HG02973 (cell line): ENCODE measurements around the gene ROBO1.
"Not testable (repeated sequence)": the region's sequence is repeated elsewhere in the genome, so short reads cannot be mapped to it uniquely, and the experiment has no call there.

ENCODE experiments used
- ATAC-seq: cut with Tn5 transposase; IDR thresholded peaks from one replicate; pipeline ENCODE4 v1.9.1; 2021; ENCODE audit warnings: moderate library complexity; ENCODE audit not compliant: unreplicated experiment

ROBO1 gene

DNA sequence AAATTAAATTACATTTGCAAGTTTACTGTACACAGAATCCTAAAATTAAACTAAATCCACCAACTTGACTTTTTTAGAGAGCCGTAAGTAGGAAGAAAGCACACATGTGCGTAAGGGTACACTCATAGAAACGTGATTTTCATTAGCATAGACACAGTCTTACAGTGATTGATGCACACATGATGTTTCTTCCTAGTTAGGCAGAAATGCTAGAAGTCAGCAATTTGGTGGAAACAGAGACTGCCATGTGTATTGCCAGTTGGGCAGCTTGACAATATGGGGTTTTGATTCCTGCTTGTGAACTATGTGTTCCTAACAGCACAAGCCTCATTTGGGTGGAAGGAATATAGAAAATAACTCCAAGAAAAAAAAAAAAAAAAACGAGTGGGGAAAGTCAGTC, 878.5 kb downstream of the ROBO1 start:
- no peak for ATAC-seq

DNA sequence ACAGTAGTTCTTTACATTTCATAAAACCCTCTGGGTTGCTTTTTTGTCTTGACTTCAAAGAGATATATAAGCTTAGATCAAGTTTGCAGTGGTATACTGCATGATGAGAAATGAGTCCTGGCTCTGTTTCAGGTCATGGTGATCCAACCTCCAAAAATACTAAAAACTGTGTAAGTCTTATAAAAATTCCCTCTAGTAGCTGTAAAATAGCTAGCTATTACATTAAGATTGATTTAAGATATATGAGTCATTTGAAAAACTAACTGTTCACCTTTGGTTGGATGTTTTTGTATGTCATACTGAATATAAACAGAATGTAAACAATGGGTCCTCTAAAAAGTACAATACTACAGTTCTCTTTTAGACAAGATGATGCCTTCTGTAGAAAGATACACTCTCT, 879.2 kb downstream of the ROBO1 start:
- no peak for ATAC-seq

DNA sequence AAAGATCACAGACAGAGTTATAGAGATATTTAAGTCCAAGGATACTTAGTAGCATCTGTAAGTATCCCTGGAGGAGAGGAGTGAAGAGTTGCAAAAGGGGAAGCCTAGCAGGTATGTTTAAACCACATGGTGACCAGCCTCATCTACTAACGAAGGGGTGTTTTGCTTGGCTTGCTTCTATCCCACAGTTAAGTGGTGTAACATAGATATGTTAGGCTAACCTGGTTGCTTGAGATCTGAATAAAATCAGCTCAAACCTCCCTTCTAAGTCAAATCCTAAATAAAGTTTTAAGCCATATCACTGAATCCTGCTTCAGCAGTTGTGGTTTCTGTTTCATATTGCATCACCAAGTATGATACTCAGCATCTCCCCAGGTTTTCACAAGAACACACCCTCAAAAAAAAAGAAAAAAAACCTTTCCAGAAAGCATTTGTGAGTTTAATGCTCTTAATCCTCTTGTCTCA, 880.2 kb downstream of the ROBO1 start:
- no peak for ATAC-seq

DNA sequence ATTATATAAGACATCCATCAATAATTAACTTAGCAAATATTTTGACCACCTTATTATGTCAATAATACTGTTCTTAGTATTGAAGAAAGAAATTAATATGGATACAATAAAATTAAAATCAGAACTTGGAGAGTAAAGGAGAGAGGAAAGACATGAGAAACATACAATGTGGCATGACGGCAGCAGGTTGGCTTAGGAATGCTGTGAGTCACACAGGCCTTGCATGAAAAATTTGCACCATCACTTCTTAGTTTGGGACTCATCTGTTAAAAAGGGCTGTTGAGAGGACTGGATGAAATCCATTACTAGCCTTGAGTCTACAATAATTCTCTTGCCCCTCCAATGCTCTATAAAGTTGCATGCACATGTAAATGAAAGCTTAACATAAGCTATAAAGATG, 880.8 kb downstream of the ROBO1 start:
- no peak for ATAC-seq

DNA sequence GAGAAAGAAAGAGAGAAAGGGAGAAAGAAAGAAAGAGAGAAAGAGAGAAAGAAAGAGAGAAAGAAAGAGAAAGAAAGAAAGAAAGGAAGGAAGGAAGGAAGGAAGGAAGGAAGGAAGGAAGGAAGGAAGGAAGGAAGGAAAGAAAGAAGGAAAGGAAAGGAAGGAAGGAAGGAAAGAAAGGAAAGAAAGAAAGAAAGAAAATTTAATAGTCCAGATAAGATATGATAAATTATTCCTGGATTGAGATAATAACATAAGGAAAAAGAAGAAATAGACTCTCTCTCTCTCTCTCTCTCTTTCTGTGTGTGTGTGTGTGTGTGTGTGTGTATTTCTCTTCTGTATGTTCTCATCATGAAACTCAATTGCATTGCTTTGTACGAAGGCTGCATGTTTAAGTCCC, 883.2 kb downstream of the ROBO1 start:
- ATAC-seq, result not testable (repeated sequence)

DNA sequence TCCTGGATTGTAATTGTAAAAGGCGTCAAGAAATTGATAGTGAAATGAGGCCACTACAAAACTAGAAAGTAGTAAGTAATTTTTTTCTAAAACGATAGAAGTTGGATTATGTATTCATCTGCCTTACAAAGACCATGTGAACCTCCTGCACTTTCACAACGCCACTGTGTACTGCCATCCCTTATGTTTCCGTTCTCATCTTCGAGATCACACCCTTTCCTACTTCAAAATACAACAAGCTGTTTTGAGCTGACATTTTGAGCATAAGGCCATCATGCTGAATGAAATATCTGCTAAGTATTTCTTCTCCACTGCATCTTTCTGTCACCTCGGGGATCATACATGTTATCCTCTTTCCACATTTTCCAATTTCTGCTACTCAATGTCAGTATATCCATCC, 885.5 kb downstream of the ROBO1 start:
- no peak for ATAC-seq

DNA sequence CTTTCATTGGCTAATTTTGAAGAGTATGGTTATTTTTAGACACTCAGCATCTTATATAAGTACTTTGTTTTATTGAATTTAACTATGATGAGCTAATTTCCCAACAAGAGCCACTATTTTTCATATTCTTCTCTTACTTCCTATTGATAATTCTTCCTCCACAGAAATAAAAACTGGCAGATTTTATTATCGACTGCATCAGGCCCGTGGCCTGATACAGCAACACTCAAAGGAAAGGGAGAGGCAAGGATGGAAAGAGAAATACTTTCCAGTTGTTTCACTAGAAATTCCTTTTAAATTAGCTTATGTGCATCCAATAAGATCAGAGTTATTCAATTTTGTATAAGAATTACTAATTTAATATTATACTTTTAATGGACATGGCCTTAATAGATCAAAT, 886.3 kb downstream of the ROBO1 start:
- no peak for ATAC-seq

DNA sequence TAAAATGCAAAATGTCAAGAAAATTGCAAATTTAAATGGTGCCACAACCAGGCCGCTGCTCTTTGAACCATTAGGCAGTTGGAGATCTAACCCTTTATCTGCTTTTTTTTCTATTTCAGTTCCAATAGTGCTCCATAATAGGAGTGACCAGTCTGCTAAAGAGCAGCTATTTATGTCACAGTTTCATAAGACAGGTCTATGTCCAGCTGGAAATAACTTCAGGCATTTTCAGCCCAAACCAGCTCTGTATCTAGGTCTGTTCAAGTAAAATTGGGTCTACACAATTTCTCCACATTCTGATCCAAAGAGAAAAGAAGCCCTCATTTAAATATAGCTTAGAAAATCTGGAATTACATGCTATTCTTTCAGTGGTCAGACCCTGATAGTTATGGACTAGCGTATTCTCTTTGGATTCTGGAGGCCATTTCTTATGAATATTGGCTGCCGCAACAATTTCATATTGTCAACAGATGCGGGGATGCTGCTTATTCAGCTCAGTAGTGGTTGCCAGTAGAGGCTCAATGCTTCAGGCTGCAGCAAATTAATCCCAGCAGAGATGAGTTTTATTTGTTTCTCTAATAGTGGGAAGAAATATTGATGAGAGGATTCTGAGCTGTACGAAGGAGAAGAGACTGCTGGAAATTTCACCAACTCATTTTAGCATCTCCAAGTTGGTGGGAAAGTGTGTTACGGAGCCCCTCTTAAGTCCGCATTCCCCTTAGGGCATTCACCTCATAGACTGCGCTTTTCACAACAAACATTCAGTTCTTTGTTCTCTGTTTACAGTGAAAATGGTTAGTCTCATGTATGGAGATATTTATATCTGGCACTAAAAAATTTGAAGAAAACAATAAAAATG, 887.0 kb downstream of the ROBO1 start:
- ATAC-seq, result no peak

DNA sequence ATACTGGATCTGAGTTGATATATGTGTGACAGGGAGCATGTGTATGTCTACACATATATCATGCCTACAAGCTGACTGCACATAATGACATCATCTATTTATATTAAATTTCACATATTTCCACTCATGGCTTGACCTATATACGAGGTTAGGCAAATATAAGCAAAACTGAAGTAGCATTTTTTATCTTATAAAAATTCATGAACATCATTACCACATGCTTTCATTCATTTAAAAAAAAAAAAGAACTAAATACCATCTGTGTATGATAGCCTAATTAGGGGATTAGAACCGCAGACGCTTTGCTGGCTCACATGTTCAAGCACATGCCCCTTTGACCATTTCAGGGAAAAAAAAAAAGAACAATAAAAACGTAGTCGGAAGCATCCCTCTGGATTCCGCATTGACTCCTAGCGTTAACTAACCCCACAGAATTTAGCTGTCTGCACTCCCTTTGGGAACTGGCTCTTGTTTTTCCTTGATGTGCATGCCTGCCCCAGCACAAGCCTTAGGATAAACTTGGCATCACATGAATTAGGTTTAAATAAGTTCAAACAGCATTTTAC, 888.4 kb downstream of the ROBO1 start:
- ATAC-seq, result no peak

DNA sequence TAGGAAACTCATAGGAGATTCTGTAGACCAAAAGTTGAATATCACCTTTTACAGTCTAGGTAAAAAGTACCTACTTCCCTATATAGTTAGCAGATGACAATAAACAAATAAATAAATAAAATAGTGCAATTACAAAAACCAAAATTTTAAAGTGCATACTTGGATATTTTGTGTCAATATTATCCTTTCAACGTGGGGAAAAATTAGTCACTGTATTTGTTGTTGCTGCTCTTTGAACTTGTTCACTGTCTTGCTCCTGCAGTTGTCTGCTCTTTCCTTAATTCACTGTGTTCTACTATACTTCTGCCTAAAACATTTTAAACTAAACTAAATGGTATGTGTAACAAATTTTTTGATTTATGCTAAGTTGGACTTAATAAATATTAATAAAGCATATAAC, 889.0 kb downstream of the ROBO1 start:
- ATAC-seq, result no peak

DNA sequence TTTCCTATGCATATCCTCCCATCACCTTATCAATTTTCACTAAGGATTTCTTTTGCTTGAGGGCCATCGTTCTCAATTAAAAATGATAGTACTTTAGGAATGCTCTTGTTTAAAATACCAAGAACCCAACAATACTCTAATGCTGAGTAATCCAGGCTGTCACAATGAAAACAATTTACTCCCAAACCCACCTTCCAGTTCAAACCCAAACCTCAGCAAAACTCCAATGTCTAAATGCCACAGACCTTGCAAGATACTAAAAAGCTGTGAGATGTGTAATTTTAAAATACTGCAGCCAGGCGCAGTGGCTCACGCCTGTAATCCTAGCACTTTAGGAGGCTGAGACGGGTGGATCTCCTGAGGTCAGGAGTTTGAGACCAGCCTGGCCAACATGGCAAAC, 889.8 kb downstream of the ROBO1 start:
- ATAC-seq, result no peak

DNA sequence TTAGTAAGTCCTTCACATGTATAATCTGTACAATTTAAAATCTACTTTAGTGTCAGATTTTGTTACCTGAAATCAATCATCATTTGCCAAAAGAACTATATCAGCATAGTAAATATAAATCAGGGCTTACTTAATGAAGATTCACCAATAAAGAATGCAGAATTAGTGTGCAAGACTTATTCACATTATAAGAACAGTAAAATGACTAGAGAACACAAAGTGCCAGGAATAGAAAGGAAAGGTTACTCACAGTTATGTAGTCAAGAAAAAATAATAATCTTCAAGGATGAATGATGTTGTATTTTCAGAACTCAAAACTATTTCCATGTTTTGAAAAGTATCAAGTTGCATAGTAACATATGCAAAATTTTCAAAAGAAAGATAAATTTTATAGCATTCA, 891.9 kb downstream of the ROBO1 start:
- ATAC-seq, result no peak

DNA sequence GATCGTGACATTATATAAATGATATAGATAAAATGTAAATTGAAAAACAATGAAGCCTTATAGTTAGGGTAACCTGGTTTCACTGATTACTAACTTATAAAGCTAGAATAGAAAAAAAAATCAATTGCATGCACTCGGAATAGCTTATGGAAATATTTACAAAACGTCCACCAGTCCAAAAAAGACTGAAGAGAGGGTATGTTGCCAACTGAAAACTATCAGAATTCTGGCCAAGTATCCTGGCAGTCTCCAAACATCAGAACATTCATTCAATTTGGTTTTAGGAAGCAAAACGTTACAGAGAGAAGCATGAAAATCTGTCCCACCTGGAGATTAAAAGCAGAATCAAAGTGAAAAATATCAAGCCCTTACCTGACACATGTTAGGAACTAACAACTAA, 892.4 kb downstream of the ROBO1 start:
- ATAC-seq, result no peak

DNA sequence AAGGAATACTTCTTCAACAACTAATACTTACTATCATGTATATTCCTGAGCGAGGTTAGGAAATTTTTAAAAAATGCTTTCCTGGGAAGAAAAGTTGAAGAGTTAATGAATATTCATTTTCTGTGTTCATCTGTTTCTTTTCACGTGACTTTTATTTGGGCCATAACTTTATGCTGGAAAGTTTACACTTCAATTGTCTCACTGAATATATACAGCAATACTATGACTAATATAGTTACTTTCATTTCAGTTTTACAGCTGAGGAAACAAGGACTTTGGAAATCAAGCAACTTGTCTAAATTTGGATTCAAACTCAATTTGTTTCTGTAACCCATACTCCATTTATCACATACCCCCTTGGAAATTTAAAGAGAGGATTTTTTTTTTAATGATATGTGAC, 894.2 kb downstream of the ROBO1 start:
- ATAC-seq, result no peak

DNA sequence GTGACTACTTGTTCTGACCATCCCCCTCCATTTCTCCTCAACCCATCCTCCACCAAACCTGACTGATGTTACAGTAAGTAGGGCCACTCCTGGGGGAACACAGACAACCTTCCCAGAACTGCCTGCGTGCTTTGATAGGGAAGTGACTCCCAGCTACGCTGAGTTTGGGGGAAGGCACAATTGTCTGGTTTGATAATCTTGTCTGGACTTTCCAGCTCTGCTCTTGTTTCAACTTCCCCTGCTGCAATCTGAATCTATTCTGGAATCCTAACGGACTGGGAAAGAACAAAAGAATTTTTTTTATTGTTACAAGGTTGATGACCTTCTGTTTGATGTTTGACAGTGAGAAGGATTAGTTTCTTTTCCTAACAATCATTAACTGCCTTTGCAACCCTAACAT, 895.6 kb downstream of the ROBO1 start:
- ATAC-seq, result no peak

DNA sequence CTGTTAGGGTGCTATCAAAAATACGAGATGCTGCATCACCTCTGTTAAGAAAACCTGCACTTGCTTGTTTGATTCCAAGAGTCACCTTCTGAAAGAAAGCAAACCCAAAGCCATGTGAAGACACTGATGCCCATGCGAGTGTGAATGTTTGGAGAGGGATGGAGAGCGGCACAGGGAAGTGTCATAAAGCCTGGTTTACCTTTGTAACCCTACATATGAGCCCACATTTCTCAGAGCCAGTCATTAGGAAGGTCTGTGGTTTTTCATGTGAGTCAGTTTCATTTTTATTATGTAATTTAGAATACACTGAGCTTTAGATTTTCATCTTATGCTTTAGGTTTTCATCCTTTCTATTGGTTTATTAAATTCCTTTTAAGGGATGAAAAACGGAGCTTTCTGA, 896.8 kb downstream of the ROBO1 start:
- no peak for ATAC-seq

DNA sequence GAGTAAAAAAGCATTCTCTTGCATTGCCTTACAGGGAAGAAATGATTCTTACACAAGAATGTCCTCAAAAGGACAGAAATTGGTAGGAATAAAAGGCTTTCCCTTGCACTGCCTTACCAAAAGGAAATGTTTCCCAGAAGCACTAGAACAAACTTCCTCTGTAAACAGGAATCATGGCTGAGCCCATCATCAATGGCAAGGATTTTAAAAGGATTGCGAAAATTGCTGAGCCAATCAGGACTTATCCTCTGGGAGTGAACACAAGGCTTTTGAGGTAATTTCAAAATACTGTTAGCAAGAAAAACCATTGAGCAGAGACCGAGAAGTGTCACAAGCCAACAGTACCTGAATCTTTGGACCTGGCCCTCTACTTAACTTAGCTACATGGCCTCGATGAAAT, 897.3 kb downstream of the ROBO1 start:
- ATAC-seq, result no peak

DNA sequence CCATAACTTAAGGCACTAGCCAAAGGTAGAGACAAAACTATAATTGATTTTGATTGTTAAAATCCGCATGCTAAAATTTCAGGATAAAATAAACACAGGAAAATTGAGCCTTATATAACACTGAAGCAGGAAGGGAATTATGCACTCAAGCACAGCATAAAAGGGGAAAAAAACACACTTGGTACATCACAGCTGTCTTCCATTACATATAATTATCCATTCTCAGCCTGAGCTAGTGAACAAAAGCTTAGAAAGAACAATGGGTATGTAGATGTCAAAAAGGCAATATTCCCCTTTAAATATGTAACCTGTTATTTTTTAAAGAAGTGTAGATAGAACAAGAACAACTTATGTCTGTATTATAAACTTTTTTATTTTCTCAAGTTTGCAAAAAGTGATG, 899.2 kb downstream of the ROBO1 start:
- no peak for ATAC-seq

DNA sequence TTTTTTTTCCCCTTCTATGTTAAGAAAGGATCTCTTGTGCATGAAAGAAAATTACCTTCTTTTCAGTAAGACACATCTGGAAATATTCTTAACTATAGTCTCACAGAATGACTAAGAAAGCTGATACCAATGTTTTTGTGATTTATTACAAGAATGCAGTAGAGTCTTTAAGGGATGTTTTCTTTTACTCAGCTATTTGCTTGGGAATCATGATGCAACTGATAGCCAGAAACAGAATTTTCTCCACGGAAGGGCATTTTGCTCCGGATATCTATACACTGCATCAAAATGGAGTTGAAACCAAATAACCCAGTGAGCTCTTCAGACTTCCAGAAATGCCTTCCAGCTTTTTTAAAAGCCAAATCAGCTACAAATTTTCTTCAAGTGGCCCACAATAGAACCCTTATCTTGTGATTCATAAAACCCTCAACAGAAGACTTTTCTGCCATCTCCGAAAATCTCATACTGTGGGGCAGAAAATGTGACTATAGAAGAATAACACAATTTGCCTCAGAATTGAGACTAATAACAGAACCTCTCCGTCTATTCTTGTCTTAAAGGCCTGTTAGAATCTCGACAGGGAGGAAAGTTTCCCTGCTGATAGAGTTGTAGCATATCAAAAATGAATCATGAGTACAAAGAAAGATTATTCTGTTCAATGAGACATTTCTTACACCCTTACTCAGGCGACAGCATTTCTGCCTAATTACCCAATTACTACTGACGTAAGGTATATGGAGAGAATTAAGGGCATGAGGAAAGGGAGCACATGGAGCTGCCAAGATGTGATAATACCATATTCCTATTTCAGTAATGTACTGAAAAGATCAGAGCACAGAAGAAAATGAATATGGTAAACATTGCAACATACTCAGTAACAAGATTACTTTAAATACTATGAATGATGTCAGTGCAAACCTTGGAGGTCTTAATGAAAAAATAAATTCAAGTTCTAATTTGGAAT, 900.1 kb downstream of the ROBO1 start:
- no peak for ATAC-seq

DNA sequence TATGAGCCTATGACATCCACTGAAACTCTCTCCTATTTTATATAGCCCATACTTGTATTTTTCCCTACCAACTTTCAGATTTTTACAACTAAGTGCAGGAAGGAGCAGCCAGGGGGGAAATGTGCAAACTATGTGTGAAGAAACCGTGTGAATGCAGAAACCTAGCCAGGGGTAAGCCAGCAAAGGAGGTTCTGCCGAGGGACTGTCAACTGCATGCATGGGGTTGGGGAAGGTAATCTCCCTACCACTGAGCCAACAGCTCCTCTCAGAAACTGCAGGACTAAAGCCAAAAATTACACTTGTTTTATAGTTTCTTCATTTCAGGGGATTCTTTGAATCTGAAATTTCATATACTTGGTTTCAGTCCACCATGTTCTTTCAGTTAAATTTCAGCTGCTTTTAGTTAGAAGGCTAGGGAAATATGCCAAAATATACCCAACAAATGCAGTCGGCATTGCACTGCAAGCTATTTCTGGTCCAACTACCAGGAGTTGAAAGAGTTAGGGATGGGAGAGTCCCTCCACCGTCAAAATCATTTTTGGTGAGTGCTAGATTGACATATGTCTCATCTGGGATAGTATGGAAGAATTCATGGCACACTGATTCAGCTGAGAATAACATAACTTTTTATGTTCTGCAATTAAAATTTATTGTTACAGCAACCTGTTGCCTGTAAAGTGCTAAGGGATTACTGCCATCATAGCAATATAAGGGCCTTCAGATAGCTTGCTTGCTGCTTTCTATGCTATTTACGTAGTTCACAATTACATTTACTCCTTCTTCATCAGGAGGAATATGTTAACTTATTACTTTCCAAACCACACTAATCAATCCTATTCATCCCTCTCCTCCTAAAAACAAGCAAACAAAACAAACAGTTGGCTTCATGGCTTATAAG, 904.2 kb downstream of the ROBO1 start:
- no peak for ATAC-seq

DNA sequence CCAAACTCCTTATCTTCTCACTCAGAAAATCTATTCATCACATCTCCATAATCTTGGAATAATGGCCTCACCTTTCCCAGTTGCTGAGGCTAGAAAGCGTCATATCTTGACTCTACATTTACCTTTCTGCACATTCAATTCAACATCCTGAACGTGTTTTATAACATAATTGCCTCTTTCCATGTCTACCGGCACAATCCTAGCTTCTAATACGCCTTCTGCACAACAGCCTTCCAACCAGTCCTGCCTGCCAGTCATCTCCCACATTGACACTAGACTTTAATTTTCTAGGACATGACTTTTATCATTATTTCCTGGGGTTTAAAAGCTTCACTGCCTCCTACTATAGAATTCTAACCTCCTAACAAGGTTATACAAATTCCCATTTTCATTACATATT, 906.6 kb downstream of the ROBO1 start:
- ATAC-seq, result no peak
